ENCODE results near the gene RIMKLB. TPM values are rescaled to one million over a fixed set of nuclear protein-coding genes. Genes with fewer than 3 reads are reported as not detected.
"Not testable (repeated sequence)": the region's sequence is repeated elsewhere in the genome, so short reads cannot be mapped to it uniquely, and the experiment has no call there.

Gene RIMKLB
- total RNA-seq, 1 donor from 2014 or later = 1.3 TPM

DNA sequence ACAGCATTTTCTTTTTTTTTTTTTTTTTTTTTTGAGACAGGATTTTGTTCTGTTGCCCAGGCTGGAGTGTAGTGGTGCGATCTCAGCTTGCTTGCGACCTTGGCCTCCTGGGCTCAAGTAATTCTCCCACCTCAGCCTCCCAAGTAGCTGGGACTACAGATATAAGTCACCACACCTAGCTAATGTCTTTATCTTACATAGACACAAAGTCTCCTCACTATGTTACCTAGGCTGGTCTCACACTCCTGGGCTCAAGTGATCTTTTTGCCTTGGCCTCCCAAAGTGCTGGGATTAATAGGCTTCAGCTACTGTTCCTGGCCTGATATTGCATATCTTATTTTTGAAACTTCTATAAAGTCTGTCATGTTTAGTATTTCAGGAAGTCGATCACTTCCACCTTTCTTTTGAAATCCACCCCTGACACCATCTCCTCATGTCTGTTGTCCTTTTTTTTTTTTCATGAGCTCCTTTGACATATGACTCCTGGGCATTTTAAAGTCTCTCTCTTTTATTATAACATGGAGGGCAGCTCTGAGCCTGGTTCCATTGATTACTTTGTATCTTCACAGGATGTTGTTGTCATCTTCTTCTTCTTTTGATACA lies 118.8 kb downstream of the RIMKLB start:
- intact Hi-C loops (cut with micrococcal nuclease) = no loop called here

DNA sequence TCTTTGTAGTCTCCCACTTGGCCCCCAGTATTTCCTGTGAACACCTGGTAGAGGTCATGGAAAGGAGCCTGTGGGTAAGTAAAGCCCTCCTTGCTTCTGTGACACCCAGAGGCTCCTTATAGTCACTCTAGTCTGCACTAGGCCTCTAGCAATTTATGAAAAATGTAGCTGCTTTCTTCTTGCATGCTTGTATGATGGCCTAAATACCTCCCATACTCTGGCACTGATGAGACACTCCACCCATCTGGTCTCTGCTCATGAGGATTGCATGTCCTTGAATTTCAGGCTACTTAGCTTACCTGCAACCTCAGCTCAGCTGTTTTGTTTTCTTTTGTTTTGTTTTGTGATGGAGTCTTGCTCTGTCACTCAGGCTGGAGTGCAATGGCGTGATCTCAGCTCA lies 120.1 kb downstream of the RIMKLB start:
- intact Hi-C loops (cut with micrococcal nuclease) = no loop called here

DNA sequence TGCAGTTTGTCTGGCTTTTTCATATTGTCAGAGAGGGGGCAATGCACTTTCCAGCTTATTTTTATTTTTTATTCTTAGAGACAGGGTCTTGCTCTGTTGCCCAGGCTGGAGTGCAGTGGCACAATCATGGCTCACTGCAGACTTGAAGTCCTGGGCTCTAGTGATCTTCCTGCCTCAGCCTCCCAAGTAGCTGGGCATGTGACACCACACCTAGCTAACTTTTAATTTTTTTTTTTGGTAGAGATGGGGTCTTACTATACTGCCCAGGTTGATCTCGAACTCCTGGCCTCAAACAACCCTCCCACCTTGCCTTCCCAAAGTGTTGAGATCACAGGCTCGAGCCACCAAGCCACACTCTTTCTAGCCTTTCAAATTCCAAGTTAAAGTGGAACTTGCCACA lies 120.7 kb downstream of the RIMKLB start:
- intact Hi-C loops (cut with micrococcal nuclease) = no loop called here

DNA sequence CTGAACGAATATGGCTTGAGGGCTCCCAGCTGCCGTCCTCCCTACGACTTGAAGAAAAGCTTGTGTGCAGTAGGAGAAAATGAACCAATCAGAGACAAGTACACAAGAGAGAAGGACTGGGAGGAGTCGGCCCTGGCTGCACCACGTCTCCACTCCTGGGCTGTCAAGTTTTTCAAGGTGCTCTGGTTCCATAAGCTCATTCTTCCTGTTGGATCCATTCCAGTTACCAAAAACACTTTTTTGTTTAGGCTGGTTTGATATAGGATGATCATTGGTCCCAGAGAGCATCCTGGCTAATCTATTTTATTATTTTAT lies 121.8 kb downstream of the RIMKLB start:
- intact Hi-C loops (cut with micrococcal nuclease) = no loop called here

DNA sequence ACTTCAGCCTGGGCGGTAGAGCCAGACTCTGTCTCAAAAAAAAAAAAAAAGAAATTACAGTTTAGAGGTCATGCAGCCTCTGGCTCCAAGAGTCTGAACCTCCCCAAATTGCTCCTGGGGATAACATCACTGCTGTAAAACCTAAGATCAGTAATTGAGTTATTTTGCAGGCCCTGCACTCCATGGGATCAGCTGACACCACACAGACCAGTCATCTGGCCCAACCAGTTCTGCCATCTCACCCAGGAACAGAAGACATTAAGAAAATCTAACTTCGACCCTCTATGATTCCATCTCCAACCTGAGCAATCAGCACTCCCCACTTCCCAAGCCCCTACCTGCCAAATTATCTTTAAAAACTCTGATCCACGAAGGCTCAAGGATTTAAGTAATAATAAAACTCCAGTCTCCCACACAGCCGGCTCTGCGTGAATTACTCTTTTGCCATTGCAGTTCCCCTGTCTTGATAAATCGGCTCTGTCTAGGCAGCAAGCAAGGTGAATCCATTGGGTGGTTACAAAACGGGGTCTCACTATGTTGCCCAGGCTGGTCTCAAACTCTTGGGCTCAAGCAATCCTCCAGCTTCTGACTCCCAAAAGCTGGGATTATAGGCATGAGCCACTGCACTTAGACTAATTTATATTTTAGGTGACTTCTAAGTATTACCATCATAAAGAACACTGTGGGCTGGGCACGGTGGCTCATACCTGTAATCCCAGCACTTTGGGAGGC lies 123.1 kb downstream of the RIMKLB start:
- intact Hi-C loops (cut with micrococcal nuclease) = not testable (repeated sequence)

DNA sequence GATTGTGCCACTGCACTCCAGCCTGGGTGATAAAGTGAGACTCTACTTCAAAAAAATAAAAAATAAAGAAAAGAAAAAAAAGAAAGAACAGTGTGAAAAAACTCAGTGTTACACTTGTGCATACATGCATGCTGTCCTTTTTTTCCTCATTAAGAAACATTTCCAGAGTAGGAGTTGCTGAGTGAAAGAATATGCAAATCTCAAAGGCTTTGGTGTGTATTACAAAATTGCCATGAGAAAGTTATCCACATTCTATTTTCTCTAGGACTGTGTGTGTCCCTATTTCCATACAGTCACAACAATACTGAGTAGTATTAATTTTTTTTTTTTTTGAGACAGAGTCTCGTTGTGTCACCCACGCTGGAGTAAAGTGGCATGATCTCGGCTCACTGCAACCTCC lies 123.8 kb downstream of the RIMKLB start:
- intact Hi-C loops (cut with micrococcal nuclease) = no loop called here

DNA sequence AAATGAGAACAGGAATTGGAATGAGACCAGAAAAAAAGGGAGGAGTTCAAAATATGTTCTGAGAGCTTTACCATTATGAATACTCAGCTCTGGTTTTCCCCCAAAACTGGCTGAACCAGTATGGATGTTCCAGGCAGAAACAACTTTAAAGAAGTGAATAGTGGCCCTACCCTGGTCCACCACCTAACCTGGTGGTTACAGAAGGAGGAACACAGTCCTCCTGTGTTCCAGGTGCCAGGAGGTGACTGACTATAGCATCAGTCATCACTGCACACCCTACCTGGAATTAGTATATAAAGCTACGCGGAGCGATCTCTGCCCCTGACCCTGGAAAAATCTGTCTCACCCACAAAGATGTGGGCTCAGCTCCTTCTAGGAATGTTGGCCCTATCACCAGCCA lies 124.5 kb downstream of the RIMKLB start, which contains the start of gene A2ML1:
A2ML1 (plus strand) TSS at position 324 of the 400 bp plus-strand sequence; CDS start at position 355, 31 bp downstream.
- intact Hi-C loops (cut with micrococcal nuclease) = no loop called here

DNA sequence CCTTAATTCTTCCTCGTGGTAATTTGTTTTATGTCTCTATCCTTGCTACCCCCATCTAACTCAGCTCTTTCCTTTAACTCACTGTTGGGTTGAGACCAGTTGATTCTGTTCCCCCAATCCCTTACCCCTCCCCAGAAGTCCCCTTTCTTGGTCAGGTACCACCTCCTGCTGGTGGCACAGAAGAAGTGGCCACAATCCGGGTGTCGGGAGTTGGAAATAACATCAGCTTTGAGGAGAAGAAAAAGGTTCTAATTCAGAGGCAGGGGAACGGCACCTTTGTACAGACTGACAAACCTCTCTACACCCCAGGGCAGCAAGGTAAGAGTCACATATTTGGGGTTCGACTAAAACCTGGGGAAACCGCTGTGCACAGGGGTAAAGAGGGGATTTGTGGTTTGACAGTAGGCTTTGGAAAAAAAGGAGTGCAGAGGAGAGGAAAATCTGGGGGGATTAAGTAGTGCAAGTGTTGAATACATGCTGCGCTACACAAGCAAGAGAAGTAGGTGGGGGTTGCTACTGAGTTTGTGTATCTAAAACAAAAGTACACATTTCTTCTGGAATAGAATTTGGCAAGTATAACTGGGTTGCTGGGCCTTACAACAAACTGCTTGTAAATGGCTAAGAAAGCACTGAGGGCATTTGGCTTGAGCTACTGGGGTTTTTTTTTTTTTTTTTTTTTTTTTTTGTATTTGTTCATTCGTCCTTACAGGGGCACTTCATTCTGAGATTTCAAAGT lies 125.9 kb downstream of the RIMKLB start:
- intact Hi-C loops (cut with micrococcal nuclease) = no loop called here

DNA sequence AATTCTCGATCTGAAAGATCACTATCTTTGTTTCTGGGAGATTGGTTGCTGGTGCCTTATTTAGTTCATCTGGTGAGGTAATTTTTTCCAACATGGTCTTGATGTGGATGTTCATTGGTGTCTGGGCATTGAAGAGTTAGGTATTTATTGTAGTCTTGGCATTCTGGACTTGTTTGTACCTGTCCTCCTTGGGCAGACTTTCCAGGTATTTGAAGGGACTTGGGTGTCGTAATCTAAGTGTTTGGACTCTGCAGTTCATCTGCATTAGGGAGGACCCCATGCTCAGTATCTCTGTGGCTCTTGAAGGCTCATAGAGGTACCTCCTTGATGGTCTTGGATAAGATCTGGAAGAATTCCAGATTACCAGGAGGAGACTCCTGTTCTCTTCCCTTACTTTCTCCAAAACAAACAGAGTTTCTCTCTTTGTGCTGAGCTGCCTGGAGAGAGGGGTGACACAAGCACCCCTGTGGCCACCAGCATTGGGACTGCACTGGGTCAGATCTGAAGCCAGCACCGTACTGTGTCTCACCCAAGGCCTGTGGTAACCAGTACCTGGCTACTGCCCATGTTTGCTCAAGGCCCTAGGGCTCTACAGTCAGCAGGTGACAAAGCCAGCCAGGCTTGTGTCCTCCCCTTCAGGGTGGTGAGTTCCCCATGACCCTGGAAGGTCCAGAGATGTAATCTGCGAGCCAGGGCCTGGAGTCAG lies 129.9 kb downstream of the RIMKLB start:
- intact Hi-C loops (cut with micrococcal nuclease) = no loop called here

DNA sequence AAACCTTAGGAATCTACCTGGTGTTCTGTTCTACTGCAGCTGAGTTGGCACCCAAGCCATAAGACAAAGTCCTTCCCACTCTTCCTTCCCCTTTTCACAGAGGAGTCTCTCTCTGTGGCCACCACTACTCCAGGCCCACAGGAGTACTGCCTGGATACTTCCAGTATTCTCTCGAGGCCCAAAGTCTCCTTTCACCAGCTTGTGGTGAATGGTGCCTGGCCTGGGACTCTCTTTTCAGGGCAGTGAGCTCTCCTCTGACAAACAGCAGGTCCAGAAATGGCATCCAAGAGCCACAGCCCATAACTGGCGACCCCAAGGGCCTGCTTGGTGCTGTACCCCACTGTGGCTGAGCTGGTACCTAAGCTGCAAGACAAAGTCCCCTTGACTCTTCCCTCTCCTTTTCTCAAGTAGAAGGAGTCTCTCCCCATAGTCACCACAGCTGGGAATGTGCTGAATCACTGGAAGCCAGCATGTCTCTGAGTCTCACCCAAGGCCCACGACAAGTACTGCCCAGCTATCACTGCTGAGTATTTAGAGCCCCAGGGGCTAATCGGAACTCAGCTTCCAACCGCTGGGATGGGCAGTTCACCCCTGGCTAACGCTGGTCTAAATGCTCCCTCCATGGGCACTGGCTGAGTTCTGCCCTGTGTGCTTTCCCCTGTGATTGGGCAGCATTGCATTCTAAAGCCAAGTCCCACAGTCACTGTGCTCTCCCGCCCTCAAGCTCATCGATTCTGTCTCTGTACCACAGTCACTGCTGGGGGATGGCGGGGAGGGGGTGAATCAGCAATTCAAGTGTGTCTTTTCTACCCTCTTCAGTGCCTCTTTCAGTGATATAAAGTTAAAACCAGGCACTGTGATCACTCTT lies 130.7 kb downstream of the RIMKLB start:
- intact Hi-C loops (cut with micrococcal nuclease) = no loop called here

DNA sequence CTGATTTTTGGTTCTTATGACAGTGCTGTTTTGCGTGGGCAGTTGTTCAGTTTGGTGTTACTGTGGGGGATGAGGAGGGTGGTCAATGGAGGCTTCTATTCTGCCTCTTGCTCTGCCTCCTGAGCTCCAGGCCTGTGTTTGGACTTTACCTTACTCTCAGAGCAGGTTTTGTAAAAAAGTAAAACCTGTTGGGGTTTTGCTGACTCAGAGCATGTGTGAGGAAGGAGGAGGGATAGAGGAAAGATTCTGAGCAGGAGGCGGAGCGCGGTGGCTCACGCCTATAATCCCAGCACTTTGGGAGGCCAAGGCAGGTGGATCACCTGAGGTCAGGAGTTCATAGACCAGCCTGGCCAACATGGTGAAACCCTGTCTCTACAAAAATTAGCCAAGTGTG lies 131.3 kb downstream of the RIMKLB start:
- intact Hi-C loops (cut with micrococcal nuclease) = no loop called here

DNA sequence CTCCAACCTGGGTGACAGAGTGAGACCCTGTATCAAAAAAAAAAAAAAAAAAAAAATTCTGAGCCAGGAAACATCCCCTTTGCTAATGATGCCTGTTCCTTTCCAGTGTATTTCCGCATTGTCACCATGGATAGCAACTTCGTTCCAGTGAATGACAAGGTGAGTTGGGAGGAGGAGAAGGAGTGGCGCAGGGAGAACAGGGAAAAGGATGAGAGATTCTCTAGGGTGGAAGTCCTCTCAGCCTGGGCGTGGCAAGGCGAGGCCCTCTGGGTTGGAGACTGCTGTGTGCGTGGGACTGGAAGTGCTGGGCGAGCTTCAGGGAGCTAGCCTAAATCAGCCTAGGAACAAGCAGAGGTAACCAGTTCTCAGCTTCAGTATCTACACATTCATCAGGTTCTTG lies 131.8 kb downstream of the RIMKLB start:
- intact Hi-C loops (cut with micrococcal nuclease) = no loop called here

DNA sequence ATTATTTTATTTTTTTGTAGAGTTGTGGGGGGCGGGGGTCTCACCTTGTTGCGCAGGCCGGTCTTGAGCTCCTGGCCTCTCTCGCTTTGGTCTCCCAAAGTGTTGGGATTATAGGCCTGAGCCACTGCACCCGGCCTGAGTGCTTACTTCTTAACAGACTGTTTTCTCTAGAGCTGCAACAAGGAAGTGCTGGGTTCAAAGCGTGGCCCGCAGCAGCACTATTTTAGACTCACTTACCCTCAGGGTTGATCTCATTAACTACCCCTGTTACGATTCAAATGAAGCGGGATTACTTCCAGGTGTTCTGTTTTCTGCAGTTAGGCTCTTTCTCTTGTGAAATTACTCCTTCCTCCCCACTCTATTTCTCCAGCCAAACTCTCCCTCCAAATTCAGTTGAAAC lies 133.3 kb downstream of the RIMKLB start:
- intact Hi-C loops (cut with micrococcal nuclease) = no loop called here

DNA sequence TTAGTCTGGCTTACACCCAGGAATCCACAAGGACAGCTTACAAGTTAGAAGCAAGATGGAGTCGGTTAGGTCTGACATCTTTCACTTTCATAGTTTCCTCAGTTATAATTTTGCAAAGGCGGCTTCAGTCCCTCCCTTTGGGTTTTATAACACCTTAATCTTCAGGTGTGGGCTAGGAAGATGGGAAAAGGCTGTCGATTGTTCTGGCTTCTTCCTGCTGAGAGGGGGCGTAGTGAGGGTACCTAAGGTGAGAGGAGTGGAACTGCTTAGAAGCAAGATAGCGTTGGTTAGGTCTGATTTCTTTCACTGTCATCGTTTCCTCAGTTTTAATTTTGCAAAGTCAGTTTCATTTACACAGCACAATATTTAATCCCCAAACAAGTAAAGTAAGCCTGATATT lies 134.7 kb downstream of the RIMKLB start:
- intact Hi-C loops (cut with micrococcal nuclease) = no loop called here

Other genes with a start within 250 kb of the RIMKLB start
- 0.09 TPM in 1 of 2 replicates, not detected in the other for gene CLEC6A, start 242.0 kb upstream of the RIMKLB start, total RNA-seq
- gene CLEC4D, start 184.5 kb upstream of the RIMKLB start, total RNA-seq = not detected in 2 replicates
- not detected in 2 replicates for gene CLEC4E, start 157.1 kb upstream of the RIMKLB start, total RNA-seq
- not detected in 2 replicates for gene AICDA, start 85.1 kb upstream of the RIMKLB start, total RNA-seq
- not detected in 2 replicates for gene MFAP5, start 35.2 kb upstream of the RIMKLB start, total RNA-seq
- gene A2ML1, start 124.6 kb downstream of the RIMKLB start, total RNA-seq = not detected in 2 replicates
- gene PHC1, start 216.5 kb downstream of the RIMKLB start, total RNA-seq = 15.8 and 16.3 TPM in 2 replicates

Measured in T-helper 2 cell treated with Interferon-gamma antibody and Interleukin-4, amounts not matched to agents 100 ng/mL and 5 ng/mL, for 36 hours (primary cell).